ENCODE data around the gene SEC14L2. TPM values are rescaled to one million over a fixed set of nuclear protein-coding genes. Genes with fewer than 3 reads are reported as not detected.

The SEC14L2 gene
- total RNA-seq, 1 experiment from 2014 or later = 51.3 TPM

- intact Hi-C loops (cut with micrococcal nuclease; ENCODE audit: unreplicated experiment) = loop anchor here (1.0 kb wide), 1 partner anchor 12 kb away; no protein-coding TSS in a partner anchor
- TF ChIP-seq EZH2 (IDR thresholded peaks at IDR 0.05; ENCODE audit: low read depth) = no peak
- TF ChIP-seq, protein P1, sequence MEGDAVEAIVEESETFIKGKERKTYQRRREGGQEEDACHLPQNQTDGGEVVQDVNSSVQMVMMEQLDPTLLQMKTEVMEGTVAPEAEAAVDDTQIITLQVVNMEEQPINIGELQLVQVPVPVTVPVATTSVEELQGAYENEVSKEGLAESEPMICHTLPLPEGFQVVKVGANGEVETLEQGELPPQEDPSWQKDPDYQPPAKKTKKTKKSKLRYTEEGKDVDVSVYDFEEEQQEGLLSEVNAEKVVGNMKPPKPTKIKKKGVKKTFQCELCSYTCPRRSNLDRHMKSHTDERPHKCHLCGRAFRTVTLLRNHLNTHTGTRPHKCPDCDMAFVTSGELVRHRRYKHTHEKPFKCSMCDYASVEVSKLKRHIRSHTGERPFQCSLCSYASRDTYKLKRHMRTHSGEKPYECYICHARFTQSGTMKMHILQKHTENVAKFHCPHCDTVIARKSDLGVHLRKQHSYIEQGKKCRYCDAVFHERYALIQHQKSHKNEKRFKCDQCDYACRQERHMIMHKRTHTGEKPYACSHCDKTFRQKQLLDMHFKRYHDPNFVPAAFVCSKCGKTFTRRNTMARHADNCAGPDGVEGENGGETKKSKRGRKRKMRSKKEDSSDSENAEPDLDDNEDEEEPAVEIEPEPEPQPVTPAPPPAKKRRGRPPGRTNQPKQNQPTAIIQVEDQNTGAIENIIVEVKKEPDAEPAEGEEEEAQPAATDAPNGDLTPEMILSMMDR (conservative IDR thresholded peaks at IDR 0.05) = no peak
- Histone ChIP-seq H3K27me3 (ENCODE audit: insufficient read depth, low read depth) (no peaks in the 10 kb centered on the region), H3K36me3 (ENCODE audit: low read depth) (peaks cover 57% of the 10 kb centered on the region), H3K79me2 (ENCODE audit: low read depth) (peaks cover 18% of the 10 kb centered on the region; the same call in 1 of the 2 replicates), H3F3A (ENCODE audit: insufficient read depth, low read depth) (peaks cover 74% of the 10 kb centered on the region), H3K4me1 (replicated peaks; ENCODE audit: insufficient read depth) (peaks cover 50% of the 10 kb centered on the region), H3K9me2 (ENCODE audit: insufficient read depth) (no peaks in the 10 kb centered on the region), H3K9me3 (ENCODE audit: insufficient read depth, low read depth) (no peaks in the 10 kb centered on the region), H3K4me2 (no peak overlapping the region), H3K27ac (0 out of 2 replicates have a peak overlapping the region, but pooled peaks have one; percentile 7), H3K4me3 (no peak overlapping the region), H2AFZ (no peak overlapping the region), H4K20me1 (ENCODE audit: insufficient read depth) (no peaks in the 10 kb centered on the region)
- no TSS peak for BruUV-seq (replicated peaks)
- CTCF ChIA-PET = interaction anchor here (0.7 to 1.0 kb wide), 3 partner anchors 9 to 1582 kb away, joined by 3 to 7 read pairs (median 7); no protein-coding TSS in a partner anchor
- POLR2A ChIA-PET (ENCODE audit: unreplicated experiment) = interaction anchor here (0.6 to 1.7 kb wide), 4 partner anchors 11 to 235 kb away, joined by 3 to 13 read pairs (median 6); no protein-coding TSS in a partner anchor
- peak; percentile 38 to 62 for DNase-seq
These were observed 15.0 kb downstream of the SEC14L2 start for GRCh38 chr22:30411780-30412179.

DNA sequence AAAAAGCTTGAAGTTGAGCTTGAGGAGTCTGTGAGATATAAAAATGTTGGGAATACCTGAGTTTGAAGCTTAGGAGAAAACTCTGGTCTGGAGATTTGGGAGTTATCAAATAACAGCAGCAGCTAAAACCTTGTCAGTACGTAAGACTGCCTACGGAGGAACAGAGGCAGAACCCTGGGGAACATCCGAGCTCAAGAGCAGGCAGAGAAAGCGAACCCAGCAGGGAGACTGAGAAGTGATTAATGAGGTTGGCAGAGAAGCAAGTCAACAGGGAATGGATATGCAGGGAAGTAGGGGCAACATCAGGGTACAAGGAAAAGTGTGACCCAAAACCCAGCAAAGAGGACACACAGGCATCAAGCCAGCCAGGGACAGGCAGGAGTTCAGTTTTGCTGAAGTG, 16.2 kb downstream of the SEC14L2 start:
- Histone ChIP-seq H3K9me3 (ENCODE audit: insufficient read depth, low read depth) (no peaks in the 10 kb centered on the region), H3K36me3 (ENCODE audit: low read depth) (peaks cover 60% of the 10 kb centered on the region)

GRCh38 chr22:30413745-30414524, 17.1 kb downstream of the SEC14L2 start:
- peak in 1 of 2 experiments; percentile 29 for DNase-seq
- H3K4me3 ChIP-seq = no peak overlapping the region
- H3K27me3 ChIP-seq (ENCODE audit: insufficient read depth, low read depth) = no peaks in the 10 kb centered on the region
- peaks cover 38% of the 10 kb centered on the region for H3K4me1 ChIP-seq (replicated peaks; ENCODE audit: insufficient read depth)
- peaks cover 64% of the 10 kb centered on the region for H3F3A ChIP-seq (ENCODE audit: insufficient read depth, low read depth)
- ChIA-PET POLR2A (ENCODE audit: unreplicated experiment) (interaction anchor here (0.6 to 0.7 kb wide), 2 partner anchors 13 to 65 kb away, joined by 3 to 9 read pairs; no protein-coding TSS in a partner anchor), CTCF (interaction anchor here (0.6 kb wide), 1 partner anchor 13 kb away, joined by 3 read pairs; no protein-coding TSS in a partner anchor)
- no peak overlapping the region for H3K4me2 ChIP-seq
- no peaks in the 10 kb centered on the region for H4K20me1 ChIP-seq (ENCODE audit: insufficient read depth)
- no peaks in the 10 kb centered on the region for H3K9me2 ChIP-seq (ENCODE audit: insufficient read depth)
- no TSS peak for BruUV-seq (replicated peaks)
- H3K79me2 ChIP-seq (ENCODE audit: low read depth) = peaks cover 12% of the 10 kb centered on the region; the same call in 1 of the 2 replicates
- H3K36me3 ChIP-seq (ENCODE audit: low read depth) = peaks cover 68% of the 10 kb centered on the region
- H2AFZ ChIP-seq = no peak overlapping the region
- intact Hi-C loops (cut with micrococcal nuclease; ENCODE audit: unreplicated experiment) = no loop called here
- no peaks in the 10 kb centered on the region for H3K9me3 ChIP-seq (ENCODE audit: insufficient read depth, low read depth)
- TF ChIP-seq, protein P1 (conservative IDR thresholded peaks at IDR 0.05) = no peak
- no peak for TF ChIP-seq EZH2 (IDR thresholded peaks at IDR 0.05; ENCODE audit: low read depth)
- H3K27ac ChIP-seq = peak overlapping the region; percentile 18; the same call in 1 of the 2 replicates

More for the DNA sequence above, 16.2 kb downstream of the SEC14L2 start:
- H2AFZ ChIP-seq = no peak overlapping the region
- intact Hi-C loops (cut with micrococcal nuclease; ENCODE audit: unreplicated experiment) = no loop called here
- H3K9me2 ChIP-seq (ENCODE audit: insufficient read depth) = no peaks in the 10 kb centered on the region
- peaks cover 67% of the 10 kb centered on the region for H3F3A ChIP-seq (ENCODE audit: insufficient read depth, low read depth)
- no peaks in the 10 kb centered on the region for H4K20me1 ChIP-seq (ENCODE audit: insufficient read depth)
- BruUV-seq (replicated peaks) = no TSS peak
- DNase-seq = no peak
- peaks cover 12% of the 10 kb centered on the region; the same call in 1 of the 2 replicates for H3K79me2 ChIP-seq (ENCODE audit: low read depth)
- CTCF ChIA-PET = interaction anchor here (0.6 to 0.7 kb wide), 3 partner anchors 14 to 27 kb away, joined by 3 to 5 read pairs (median 3); no protein-coding TSS in a partner anchor
- TF ChIP-seq, protein P1 (conservative IDR thresholded peaks at IDR 0.05) = no peak
- no peak for TF ChIP-seq EZH2 (IDR thresholded peaks at IDR 0.05; ENCODE audit: low read depth)
- H3K4me1 ChIP-seq (replicated peaks; ENCODE audit: insufficient read depth) = peaks cover 41% of the 10 kb centered on the region
- no peak overlapping the region; the same call in 1 of the 2 replicates for H3K27ac ChIP-seq
- no peaks in the 10 kb centered on the region for H3K27me3 ChIP-seq (ENCODE audit: insufficient read depth, low read depth)
- no peak overlapping the region for H3K4me2 ChIP-seq
- no peak overlapping the region for H3K4me3 ChIP-seq
- POLR2A ChIA-PET (ENCODE audit: unreplicated experiment) = interaction anchor here (0.6 to 1.7 kb wide), 2 partner anchors 12 to 66 kb away, joined by 9 to 13 read pairs; no protein-coding TSS in a partner anchor
